ES-I3 (cell line): ENCODE measurements around the gene ATP5F1E.

ENCODE experiments used
- H3K36me3 ChIP-seq: 2 replicates; pipeline ENCODE4 v1.6.1; 2013; ENCODE audit warnings: mild to moderate bottlenecking, low read length, control low read depth, moderate library complexity; ENCODE audit not compliant: insufficient read depth
- H3K4me1 ChIP-seq: 2 replicates; pipeline ENCODE4 v1.6.1; 2013; ENCODE audit warnings: mild to moderate bottlenecking, control low read depth, low read length; ENCODE audit not compliant: insufficient read depth
- H3K9ac ChIP-seq: 2 replicates; pipeline ENCODE4 v1.6.1; 2013; ENCODE audit warnings: low read depth, mild to moderate bottlenecking, low read length, moderate library complexity
- H3K9me3 ChIP-seq: 2 replicates; pipeline ENCODE4 v1.6.1; 2013; ENCODE audit warnings: mild to moderate bottlenecking, low read length, moderate library complexity; ENCODE audit not compliant: control insufficient read depth, insufficient read depth

Gene ATP5F1E

GRCh38 chr20:59032023-59032712 lies at the start of gene ATP5F1E:
TSS of gene ATP5F1E (minus strand) at chr20:59032335. CDS start at chr20:59032251, 84 bp downstream.
- peak within 1 kb of the TSS; percentile 77 for H3K9ac ChIP-seq
- H3K4me1 ChIP-seq = no peaks in the 10 kb centered on the region; the same call in 1 of the 2 replicates
- H3K36me3 ChIP-seq = peaks cover 7% of the 10 kb centered on the region
- no peaks in the 10 kb centered on the region for H3K9me3 ChIP-seq

GRCh38 chr20:59081036-59081435 lies 48.9 kb upstream of the ATP5F1E start:
- no peaks in the 10 kb centered on the region for H3K4me1 ChIP-seq
- no peaks in the 10 kb centered on the region for H3K9me3 ChIP-seq
- no peak overlapping the region for H3K9ac ChIP-seq
- H3K36me3 ChIP-seq = no peaks in the 10 kb centered on the region

- no peaks in the 10 kb centered on the region for H3K36me3 ChIP-seq
Observed at GRCh38 chr20:59078231-59078630, 46.1 kb upstream of the ATP5F1E start.

GRCh38 chr20:59077705-59078104 lies 45.6 kb upstream of the ATP5F1E start:
- no peaks in the 10 kb centered on the region for H3K4me1 ChIP-seq
- H3K36me3 ChIP-seq = no peaks in the 10 kb centered on the region
- H3K9me3 ChIP-seq = no peaks in the 10 kb centered on the region
- H3K9ac ChIP-seq = no peak overlapping the region

More at GRCh38 chr20:59078231-59078630, 46.1 kb upstream of the ATP5F1E start:
- Histone ChIP-seq H3K9me3 (no peaks in the 10 kb centered on the region), H3K9ac (no peak overlapping the region), H3K4me1 (no peaks in the 10 kb centered on the region)

- Histone ChIP-seq H3K9ac (no peak overlapping the region), H3K4me1 (no peaks in the 10 kb centered on the region), H3K9me3 (no peaks in the 10 kb centered on the region), H3K36me3 (no peaks in the 10 kb centered on the region)
Observed at GRCh38 chr20:59075934-59076508, 43.9 kb upstream of the ATP5F1E start.

- H3K36me3 ChIP-seq = no peaks in the 10 kb centered on the region
- H3K4me1 ChIP-seq = no peaks in the 10 kb centered on the region
- no peaks in the 10 kb centered on the region for H3K9me3 ChIP-seq
- H3K9ac ChIP-seq = no peak overlapping the region
Observed at GRCh38 chr20:59074456-59074855, 42.3 kb upstream of the ATP5F1E start.

- no peaks in the 10 kb centered on the region for H3K9me3 ChIP-seq
- no peaks in the 10 kb centered on the region for H3K4me1 ChIP-seq
- H3K9ac ChIP-seq = no peak overlapping the region
- H3K36me3 ChIP-seq = no peaks in the 10 kb centered on the region
Observed at GRCh38 chr20:59073582-59073981, 41.4 kb upstream of the ATP5F1E start.

GRCh38 chr20:59071216-59071615 lies 39.1 kb upstream of the ATP5F1E start:
- Histone ChIP-seq H3K36me3 (no peaks in the 10 kb centered on the region), H3K9ac (no peak overlapping the region), H3K4me1 (no peaks in the 10 kb centered on the region), H3K9me3 (no peaks in the 10 kb centered on the region)

- no peaks in the 10 kb centered on the region for H3K9me3 ChIP-seq
- peaks cover 2% of the 10 kb centered on the region; the same call in 1 of the 2 replicates for H3K4me1 ChIP-seq
- no peaks in the 10 kb centered on the region for H3K36me3 ChIP-seq
- no peak overlapping the region for H3K9ac ChIP-seq
Observed at GRCh38 chr20:59069026-59069425, 36.9 kb upstream of the ATP5F1E start.

- Histone ChIP-seq H3K4me1 (peaks cover 7% of the 10 kb centered on the region; the same call in 1 of the 2 replicates), H3K9me3 (no peaks in the 10 kb centered on the region), H3K9ac (no peak overlapping the region), H3K36me3 (no peaks in the 10 kb centered on the region)
Observed at GRCh38 chr20:59068534-59068933, 36.4 kb upstream of the ATP5F1E start.

- no peaks in the 10 kb centered on the region for H3K36me3 ChIP-seq
- no peaks in the 10 kb centered on the region for H3K9me3 ChIP-seq
- H3K9ac ChIP-seq = no peak overlapping the region
- peaks cover 10% of the 10 kb centered on the region; the same call in 1 of the 2 replicates for H3K4me1 ChIP-seq
Observed at GRCh38 chr20:59064214-59064722, 32.1 kb upstream of the ATP5F1E start.

- no peaks in the 10 kb centered on the region for H3K36me3 ChIP-seq
- H3K9me3 ChIP-seq = no peaks in the 10 kb centered on the region
- peaks cover 10% of the 10 kb centered on the region; the same call in 1 of the 2 replicates for H3K4me1 ChIP-seq
- no peak overlapping the region; the same call in 1 of the 2 replicates for H3K9ac ChIP-seq
Observed at GRCh38 chr20:59063358-59064213, 31.5 kb upstream of the ATP5F1E start.

GRCh38 chr20:59062081-59062480 lies 29.9 kb upstream of the ATP5F1E start:
- Histone ChIP-seq H3K4me1 (peaks cover 10% of the 10 kb centered on the region; the same call in 1 of the 2 replicates), H3K9me3 (no peaks in the 10 kb centered on the region), H3K9ac (no peak overlapping the region), H3K36me3 (no peaks in the 10 kb centered on the region)

GRCh38 chr20:59055302-59055701 lies 23.2 kb upstream of the ATP5F1E start:
- Histone ChIP-seq H3K9ac (no peak overlapping the region), H3K9me3 (no peaks in the 10 kb centered on the region), H3K4me1 (no peaks in the 10 kb centered on the region), H3K36me3 (no peaks in the 10 kb centered on the region)
